ENCODE data around the gene ABCA2.

ABCA2 gene

GRCh38 chr9:136973618-136974617, 54.1 kb downstream of the ABCA2 start:
- TF ChIP-seq CTCF (IDR thresholded peaks at IDR 0.05) = no peak
- H3K27ac ChIP-seq = peak overlapping the region in 1 of 2 donors; percentile 32
- no peak overlapping the region for H3K4me3 ChIP-seq
- DNase-seq (ENCODE audit: low spot score) = no peak

- no peak for TF ChIP-seq CTCF (IDR thresholded peaks at IDR 0.05)
- Histone ChIP-seq H3K27ac (no peak overlapping the region), H3K4me3 (no peak overlapping the region)
- DNase-seq (ENCODE audit: low spot score) = no peak
Measured at GRCh38 chr9:136972743-136973142, 55.3 kb downstream of the ABCA2 start.

GRCh38 chr9:136972335-136972734, 55.7 kb downstream of the ABCA2 start:
- Histone ChIP-seq H3K4me3 (no peak overlapping the region), H3K27ac (no peak overlapping the region)
- no peak for TF ChIP-seq CTCF (IDR thresholded peaks at IDR 0.05)
- no peak for DNase-seq (ENCODE audit: low spot score)

- DNase-seq (ENCODE audit: low spot score) = no peak
- TF ChIP-seq CTCF (IDR thresholded peaks at IDR 0.05) = no peak
- Histone ChIP-seq H3K27ac (no peak overlapping the region), H3K4me3 (no peak overlapping the region)
Measured at GRCh38 chr9:136971746-136972145, 56.3 kb downstream of the ABCA2 start.

- TF ChIP-seq CTCF (IDR thresholded peaks at IDR 0.05) = no peak
- H3K4me3 ChIP-seq = no peak overlapping the region
- DNase-seq (ENCODE audit: low spot score) = no peak
- no peak overlapping the region for H3K27ac ChIP-seq
Measured at GRCh38 chr9:136970361-136970760, 57.7 kb downstream of the ABCA2 start.

GRCh38 chr9:136969774-136970173, 58.3 kb downstream of the ABCA2 start:
- TF ChIP-seq CTCF (IDR thresholded peaks at IDR 0.05) = no peak
- Histone ChIP-seq H3K4me3 (no peak overlapping the region), H3K27ac (no peak overlapping the region)
- DNase-seq (ENCODE audit: low spot score) = no peak

- no peak for DNase-seq (ENCODE audit: low spot score)
- no peak for TF ChIP-seq CTCF (IDR thresholded peaks at IDR 0.05)
- H3K4me3 ChIP-seq = no peak overlapping the region
- H3K27ac ChIP-seq = no peak overlapping the region
Measured at GRCh38 chr9:136969150-136969549, 58.9 kb downstream of the ABCA2 start.
